Endothelial cell of umbilical vein (primary cell): Measurements from ENCODE around the gene MED12L.
A peak's percentile ranks its signal among the peaks of the same experiment; 100 is the strongest.

Experiments used
- EZH2 ChIP-seq: IDR thresholded peaks from 2 replicates; pipeline ENCODE4 v1.6.1; 2012; ENCODE audit warnings: borderline replicate concordance, low read depth, mild to moderate bottlenecking, moderate library complexity, low read length, inconsistent platforms; ENCODE audit not compliant: severe bottlenecking
- POLR2A ChIP-seq: IDR thresholded peaks from 2 replicates; pipeline ENCODE4 v1.6.1; 2012; ENCODE audit warnings: low read depth, mild to moderate bottlenecking, control low read depth, low read length
- POLR2AphosphoS5 ChIP-seq: IDR thresholded peaks from 2 replicates; pipeline ENCODE4 v1.6.1; 2012; ENCODE audit warnings: low read depth, mild to moderate bottlenecking, control low read depth, low read length, moderate library complexity; ENCODE audit not compliant: insufficient read depth
- TF ChIP-seq, protein P1 (sequence below), 2 donors: IDR thresholded peaks; 1 replicate in 1 of 2; 2 replicates in 1 of 2; pipeline ENCODE4 v1.5.1; 2011; ENCODE audit warnings: low read length in 2 of 2, mild to moderate bottlenecking in 2 of 2, moderate library complexity in 2 of 2, control low read depth in 1 of 2, inconsistent platforms in 1 of 2, low read depth in 1 of 2; ENCODE audit not compliant: insufficient read depth in 1 of 2; ENCODE audit errors: extremely low read depth in 1 of 2

- TF ChIP-seq, protein P1, sequence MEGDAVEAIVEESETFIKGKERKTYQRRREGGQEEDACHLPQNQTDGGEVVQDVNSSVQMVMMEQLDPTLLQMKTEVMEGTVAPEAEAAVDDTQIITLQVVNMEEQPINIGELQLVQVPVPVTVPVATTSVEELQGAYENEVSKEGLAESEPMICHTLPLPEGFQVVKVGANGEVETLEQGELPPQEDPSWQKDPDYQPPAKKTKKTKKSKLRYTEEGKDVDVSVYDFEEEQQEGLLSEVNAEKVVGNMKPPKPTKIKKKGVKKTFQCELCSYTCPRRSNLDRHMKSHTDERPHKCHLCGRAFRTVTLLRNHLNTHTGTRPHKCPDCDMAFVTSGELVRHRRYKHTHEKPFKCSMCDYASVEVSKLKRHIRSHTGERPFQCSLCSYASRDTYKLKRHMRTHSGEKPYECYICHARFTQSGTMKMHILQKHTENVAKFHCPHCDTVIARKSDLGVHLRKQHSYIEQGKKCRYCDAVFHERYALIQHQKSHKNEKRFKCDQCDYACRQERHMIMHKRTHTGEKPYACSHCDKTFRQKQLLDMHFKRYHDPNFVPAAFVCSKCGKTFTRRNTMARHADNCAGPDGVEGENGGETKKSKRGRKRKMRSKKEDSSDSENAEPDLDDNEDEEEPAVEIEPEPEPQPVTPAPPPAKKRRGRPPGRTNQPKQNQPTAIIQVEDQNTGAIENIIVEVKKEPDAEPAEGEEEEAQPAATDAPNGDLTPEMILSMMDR (IDR thresholded peaks at IDR 0.05; ENCODE audit: extremely low read depth in 1 of 2, insufficient read depth in 1 of 2, low read depth in 1 of 2, low read length in 2 of 2): no peak
- TF ChIP-seq POLR2A (no peak), POLR2AphosphoS5 (peak; percentile 21), EZH2 (no peak)
These were observed 47.6 kb upstream of the MED12L start for GRCh38 chr3:151037746-151038477.
